WTC11 (cell line): ENCODE results near the gene NUDCD3.

Source experiments
- ATF6 ChIP-seq: sonication (generic); formaldehyde crosslinking; IDR thresholded peaks from 2 replicates; pipeline ENCODE4 v1.8.1; 2023; ENCODE audit warnings: mild to moderate bottlenecking, missing genetic modification reagents
- CREB1 ChIP-seq: sonication (generic); formaldehyde crosslinking; IDR thresholded peaks from 2 replicates; pipeline ENCODE4 v1.8.0; 2023; ENCODE audit warnings: mild to moderate bottlenecking, missing genetic modification reagents
- ESRRA ChIP-seq: sonication (generic); formaldehyde crosslinking; IDR thresholded peaks from 2 replicates; pipeline ENCODE4 v1.8.1; 2022; ENCODE audit warnings: mild to moderate bottlenecking, missing genetic modification reagents, borderline replicate concordance
- NR3C1 ChIP-seq: sonication (generic); formaldehyde crosslinking; conservative IDR thresholded peaks from 2 replicates; pipeline ENCODE4 v1.8.1; 2023; ENCODE audit warnings: low read depth, mild to moderate bottlenecking, missing genetic modification reagents
- ZNF121 ChIP-seq: sonication (generic); formaldehyde crosslinking; IDR thresholded peaks from 2 replicates; pipeline ENCODE4 v1.8.0; 2023; ENCODE audit warnings: missing genetic modification reagents

- TF ChIP-seq CREB1 (CRISPR knock-in tag), result no peak
- no peak for TF ChIP-seq ZNF121 (CRISPR knock-in tag)
- TF ChIP-seq ESRRA (CRISPR knock-in tag), result no peak
- no peak for TF ChIP-seq NR3C1 (CRISPR knock-in tag)
- no peak for TF ChIP-seq ATF6 (CRISPR knock-in tag)
Measured at GRCh38 chr7:44470135-44470479, 20.4 kb downstream of the NUDCD3 start.
